SK-N-SH (cell line): ENCODE measurements around the gene DOCK4.

ENCODE experiments used
- CTCF ChIP-seq: fragments of 200-600 bp; sonication (generic); IDR thresholded peaks from 2 replicates; pipeline ENCODE4 v1.6.1; 2017; ENCODE audit warnings: antibody characterized with exemption, mild to moderate bottlenecking, moderate library complexity
- EP300 ChIP-seq, 2 experiments: IDR thresholded peaks; 2 replicates each; pipeline versions ENCODE4 v1.4.0 to v1.6.1; 2012; ENCODE audit warnings: borderline replicate concordance in 1 of 2, low read depth in 1 of 2, low read length in 1 of 2
- EZH2phosphoT487 ChIP-seq: fragments of 200-600 bp; sonication (generic); IDR thresholded peaks from 2 replicates; pipeline ENCODE4 v1.6.1; 2017; ENCODE audit warnings: low read depth, mixed run types, mild to moderate bottlenecking, antibody characterized with exemption, moderate library complexity, borderline replicate concordance
- GABPA ChIP-seq: IDR thresholded peaks from 2 replicates; pipeline ENCODE4 v1.4.0; 2012; ENCODE audit warnings: low read depth, mild to moderate bottlenecking
- MXI1 ChIP-seq: IDR thresholded peaks from 2 replicates; pipeline ENCODE4 v1.6.1; 2012; ENCODE audit warnings: mild to moderate bottlenecking, low read depth, low read length, improper control_type of control experiment
- NFIC ChIP-seq: IDR thresholded peaks from 2 replicates; pipeline ENCODE4 v1.4.0; 2012; ENCODE audit warnings: borderline replicate concordance
- NRF1 ChIP-seq: IDR thresholded peaks from 2 replicates; pipeline ENCODE4 v1.6.1; 2012; ENCODE audit warnings: low read depth, mild to moderate bottlenecking, low read length
- POLR2AphosphoS5 ChIP-seq: IDR thresholded peaks from 2 replicates; pipeline ENCODE4 v1.6.1; 2012; ENCODE audit warnings: low read depth, low read length
- REST ChIP-seq: IDR thresholded peaks from 2 replicates; pipeline ENCODE4 v1.6.1; 2012; ENCODE audit warnings: mild to moderate bottlenecking, low read depth, low read length, moderate library complexity
- RXRA ChIP-seq: IDR thresholded peaks from 2 replicates; pipeline ENCODE4 v1.4.0; 2012; ENCODE audit warnings: low read depth, mild to moderate bottlenecking, borderline replicate concordance
- SMC3 ChIP-seq: IDR thresholded peaks from 2 replicates; pipeline ENCODE4 v1.6.1; 2012; ENCODE audit warnings: low read depth, low read length, improper control_type of control experiment
- TAF1 ChIP-seq: IDR thresholded peaks from 2 replicates; pipeline ENCODE4 v1.6.1; 2012; ENCODE audit warnings: low read depth, mild to moderate bottlenecking, low read length, moderate library complexity, borderline replicate concordance
- YY1 ChIP-seq: IDR thresholded peaks from 2 replicates; pipeline ENCODE4 v1.4.0; 2012; ENCODE audit warnings: low read depth, mild to moderate bottlenecking
- TF ChIP-seq, protein P1 (sequence below): IDR thresholded peaks from 2 replicates; pipeline ENCODE4 v1.4.0; 2012; ENCODE audit warnings: low read depth, borderline replicate concordance

DNA sequence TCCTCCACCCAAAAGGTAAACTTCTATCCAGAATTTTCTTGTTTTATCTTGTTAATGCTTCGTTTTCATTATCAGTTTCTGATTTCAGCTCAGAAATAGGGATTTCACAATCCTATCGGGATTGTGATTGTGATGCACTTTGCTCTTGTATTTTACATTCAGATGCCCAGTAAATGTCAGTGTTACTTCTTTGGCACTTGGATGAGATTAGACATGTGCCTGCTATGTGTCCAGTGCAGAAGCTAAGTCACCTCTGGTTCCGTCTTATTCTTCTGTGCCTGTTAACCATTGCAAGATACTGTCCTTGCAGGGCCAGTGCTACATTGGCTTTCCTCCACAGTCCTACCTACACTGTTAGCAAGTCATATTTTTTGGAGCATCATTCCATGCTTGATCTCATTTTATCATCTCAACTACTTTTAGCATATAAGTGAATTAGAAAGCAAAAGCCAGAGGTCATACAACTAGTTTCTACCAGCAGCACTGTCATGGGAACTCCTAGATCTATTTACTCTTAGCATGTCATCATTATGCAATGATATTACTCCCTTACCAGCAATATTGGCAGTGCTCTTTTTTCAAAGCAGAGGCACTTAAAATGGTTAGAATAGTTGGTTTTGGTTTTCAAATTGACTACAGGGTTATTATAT lies 27.0 kb upstream of the DOCK4 start:
- TF ChIP-seq TAF1 (no peak), CTCF (no peak), EZH2phosphoT487 (no peak), GABPA (no peak), POLR2AphosphoS5 (no peak), YY1 (no peak), RXRA (no peak), REST (no peak), MXI1 (no peak), EP300 (IDR thresholded peaks at IDR 0.05; ENCODE audit: borderline replicate concordance in 1 of 2, low read depth in 1 of 2, low read length in 1 of 2) (no peak), SMC3 (no peak), NFIC (no peak), NRF1 (no peak)
- TF ChIP-seq, protein P1, sequence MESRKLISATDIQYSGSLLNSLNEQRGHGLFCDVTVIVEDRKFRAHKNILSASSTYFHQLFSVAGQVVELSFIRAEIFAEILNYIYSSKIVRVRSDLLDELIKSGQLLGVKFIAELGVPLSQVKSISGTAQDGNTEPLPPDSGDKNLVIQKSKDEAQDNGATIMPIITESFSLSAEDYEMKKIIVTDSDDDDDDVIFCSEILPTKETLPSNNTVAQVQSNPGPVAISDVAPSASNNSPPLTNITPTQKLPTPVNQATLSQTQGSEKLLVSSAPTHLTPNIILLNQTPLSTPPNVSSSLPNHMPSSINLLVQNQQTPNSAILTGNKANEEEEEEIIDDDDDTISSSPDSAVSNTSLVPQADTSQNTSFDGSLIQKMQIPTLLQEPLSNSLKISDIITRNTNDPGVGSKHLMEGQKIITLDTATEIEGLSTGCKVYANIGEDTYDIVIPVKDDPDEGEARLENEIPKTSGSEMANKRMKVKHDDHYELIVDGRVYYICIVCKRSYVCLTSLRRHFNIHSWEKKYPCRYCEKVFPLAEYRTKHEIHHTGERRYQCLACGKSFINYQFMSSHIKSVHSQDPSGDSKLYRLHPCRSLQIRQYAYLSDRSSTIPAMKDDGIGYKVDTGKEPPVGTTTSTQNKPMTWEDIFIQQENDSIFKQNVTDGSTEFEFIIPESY = no peak
